Parathyroid adenoma (tissue), 2 donors: ENCODE measurements around the gene UGT1A3.

Experiments
- H2AFZ ChIP-seq: fragments of 300-600 bp; sonication (generic); one replicate; pipeline ENCODE4 v1.7.0; 2017; ENCODE audit warnings: antibody characterized with exemption, mild to moderate bottlenecking
- H3K27ac ChIP-seq: fragments of 300-600 bp; sonication (generic); one replicate; pipeline ENCODE4 v1.7.0; 2017
- H3K27me3 ChIP-seq: fragments of 300-600 bp; sonication (generic); one replicate; pipeline ENCODE4 v1.7.0; 2017; ENCODE audit warnings: low read length; ENCODE audit not compliant: control insufficient read depth, insufficient read depth
- H3K36me3 ChIP-seq: fragments of 300-600 bp; sonication (generic); one replicate; pipeline ENCODE4 v1.7.0; 2017; ENCODE audit warnings: low read length; ENCODE audit not compliant: control insufficient read depth, insufficient read depth
- H3K4me1 ChIP-seq: fragments of 300-600 bp; sonication (generic); one replicate; pipeline ENCODE4 v1.7.0; 2017; ENCODE audit warnings: control low read depth
- H3K4me2 ChIP-seq: fragments of 300-600 bp; sonication (generic); one replicate; pipeline ENCODE4 v1.7.0; 2017; ENCODE audit warnings: low read length
- H3K4me3 ChIP-seq: fragments of 300-600 bp; sonication (generic); one replicate; pipeline ENCODE4 v1.7.0; 2017; ENCODE audit warnings: low read depth, low read length
- H3K79me2 ChIP-seq: fragments of 300-600 bp; sonication (generic); one replicate; pipeline ENCODE4 v1.7.0; 2017; ENCODE audit warnings: control low read depth
- H3K9ac ChIP-seq: fragments of 300-600 bp; sonication (generic); one replicate; pipeline ENCODE4 v1.7.0; 2017; ENCODE audit warnings: mild to moderate bottlenecking
- H3K9me3 ChIP-seq: fragments of 300-600 bp; sonication (generic); one replicate; pipeline ENCODE4 v1.7.0; 2017; ENCODE audit warnings: low read length; ENCODE audit not compliant: control insufficient read depth
- CTCF ChIP-seq: fragments of 300-600 bp; sonication (generic); IDR thresholded peaks from one replicate; pipeline ENCODE4 v1.7.0; 2017; ENCODE audit warnings: antibody characterized with exemption, mild to moderate bottlenecking
- donor health status: primary hyperparathyroidism.

The UGT1A3 gene

GRCh38 chr2:233728723-233729301 lies at the start of gene UGT1A3:
TSS of gene UGT1A3 (plus strand) at chr2:233729042. CDS start at chr2:233729127, 85 bp downstream.
- Histone ChIP-seq H3K4me2 (no peak within 1 kb of the TSS), H3K9me3 (no peaks in the 10 kb centered on the region), H2AFZ (no peak within 1 kb of the TSS), H3K9ac (no peak within 1 kb of the TSS), H3K4me3 (no peak within 1 kb of the TSS), H3K4me1 (no peaks in the 10 kb centered on the region), H3K36me3 (no peaks in the 10 kb centered on the region), H3K79me2 (no peaks in the 10 kb centered on the region), H3K27me3 (no peaks in the 10 kb centered on the region), H3K27ac (no peak within 1 kb of the TSS)
- no peak for TF ChIP-seq CTCF

GRCh38 chr2:233679196-233679595 lies 49.6 kb upstream of the UGT1A3 start:
- no peak overlapping the region for H3K27ac ChIP-seq

GRCh38 chr2:233680361-233681045 lies 48.3 kb upstream of the UGT1A3 start:
- Histone ChIP-seq H3K27ac (no peak overlapping the region), H3K4me1 (no peaks in the 10 kb centered on the region), H3K79me2 (no peaks in the 10 kb centered on the region), H3K9me3 (no peaks in the 10 kb centered on the region), H3K27me3 (no peaks in the 10 kb centered on the region), H3K36me3 (no peaks in the 10 kb centered on the region), H3K4me2 (no peak overlapping the region), H3K9ac (no peak overlapping the region), H3K4me3 (no peak overlapping the region), H2AFZ (no peak overlapping the region)
- no peak for TF ChIP-seq CTCF

More at GRCh38 chr2:233679196-233679595, 49.6 kb upstream of the UGT1A3 start:
- Histone ChIP-seq H3K9ac (no peak overlapping the region), H3K36me3 (no peaks in the 10 kb centered on the region), H3K9me3 (no peaks in the 10 kb centered on the region), H3K4me1 (no peaks in the 10 kb centered on the region), H3K4me2 (no peak overlapping the region), H3K4me3 (no peak overlapping the region), H3K27me3 (no peaks in the 10 kb centered on the region), H3K79me2 (no peaks in the 10 kb centered on the region), H2AFZ (no peak overlapping the region)
- no peak for TF ChIP-seq CTCF

GRCh38 chr2:233681521-233682099 lies 47.2 kb upstream of the UGT1A3 start, which contains the start of gene UGT1A7:
TSS of gene UGT1A7 (plus strand) at chr2:233681901. CDS start at chr2:233681938, 37 bp downstream.
- Histone ChIP-seq H3K36me3 (no peaks in the 10 kb centered on the region), H3K27ac (no peak within 1 kb of the TSS), H3K9ac (no peak within 1 kb of the TSS), H3K9me3 (no peaks in the 10 kb centered on the region), H3K4me3 (no peak within 1 kb of the TSS), H3K4me2 (no peak within 1 kb of the TSS), H3K4me1 (no peaks in the 10 kb centered on the region), H3K79me2 (no peaks in the 10 kb centered on the region), H2AFZ (no peak within 1 kb of the TSS), H3K27me3 (no peaks in the 10 kb centered on the region)
- no peak for TF ChIP-seq CTCF
